ACC112 (cell line): ENCODE data around the gene NDUFB11.

Source experiments
- H2AFZ ChIP-seq: fragments of 200-600 bp; sonication (generic); one replicate; pipeline ENCODE4 v1.6.0; 2017; ENCODE audit warnings: antibody characterized with exemption, low read length; ENCODE audit not compliant: unreplicated experiment
- H3K27ac ChIP-seq: fragments of 200-600 bp; sonication (generic); 2 replicates; pipeline ENCODE4 v1.5.1; 2014; ENCODE audit warnings: low read depth, mild to moderate bottlenecking, antibody characterized with exemption, low read length, moderate library complexity
- H3K27me3 ChIP-seq: fragments of 200-600 bp; sonication (generic); 2 replicates; pipeline ENCODE4 v1.6.1; 2014; ENCODE audit warnings: mild to moderate bottlenecking, antibody characterized with exemption, low read length, moderate library complexity, mixed read lengths; ENCODE audit not compliant: insufficient read depth
- H3K36me3 ChIP-seq: fragments of 200-600 bp; sonication (generic); 2 replicates; pipeline ENCODE4 v1.6.1; 2016; ENCODE audit warnings: mild to moderate bottlenecking, antibody characterized with exemption, low read length, moderate library complexity, mixed read lengths; ENCODE audit not compliant: insufficient read depth
- H3K4me1 ChIP-seq: fragments of 200-600 bp; sonication (generic); one replicate; pipeline ENCODE4 v1.6.1; 2016; ENCODE audit warnings: low read length, mixed read lengths; ENCODE audit not compliant: insufficient read depth, unreplicated experiment, control insufficient read depth
- H3K4me3 ChIP-seq: fragments of 200-600 bp; sonication (generic); 2 replicates; pipeline ENCODE4 v1.5.1; 2014; ENCODE audit warnings: mild to moderate bottlenecking, low read depth, low read length
- H3K79me2 ChIP-seq: fragments of 200-600 bp; sonication (generic); one replicate; pipeline ENCODE4 v1.6.0; 2016; ENCODE audit warnings: low read length; ENCODE audit not compliant: control insufficient read depth, unreplicated experiment, insufficient read depth

NDUFB11 gene

DNA sequence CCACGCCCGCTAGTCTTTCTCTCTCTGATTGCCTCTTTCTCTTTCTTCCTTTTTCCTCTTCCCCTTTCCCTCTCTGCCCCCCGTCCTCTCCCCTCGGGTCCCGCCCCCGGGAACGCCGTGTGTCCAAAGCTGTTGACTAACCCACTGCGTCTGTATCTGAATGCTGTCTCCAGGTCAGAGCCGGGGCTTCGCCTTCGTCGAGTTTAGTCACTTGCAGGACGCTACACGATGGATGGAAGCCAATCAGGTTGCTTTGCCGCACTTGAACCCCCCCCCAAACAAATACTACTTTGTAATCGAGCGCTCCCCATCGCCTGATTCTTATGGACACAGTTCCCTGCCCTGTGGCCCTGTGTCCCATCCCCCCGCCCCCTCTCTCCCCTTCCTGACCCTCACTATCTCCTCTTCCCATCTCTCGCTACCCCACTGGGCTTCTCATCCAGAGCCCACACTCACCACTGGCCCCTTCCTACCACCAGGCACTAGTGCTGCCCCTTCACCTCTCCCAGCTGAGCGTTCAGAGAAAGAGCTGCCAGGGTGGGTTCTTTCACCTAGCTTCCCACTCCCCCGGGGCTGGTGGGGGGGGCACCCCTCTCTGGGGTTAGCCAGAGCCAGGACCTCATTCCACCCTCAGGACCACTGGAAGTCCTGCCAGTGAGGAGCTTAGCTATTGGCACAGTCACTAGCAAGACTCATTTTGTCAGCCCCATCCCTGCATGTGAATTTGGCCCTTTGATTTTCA, 30.5 kb upstream of the NDUFB11 start:
- H3K4me1 ChIP-seq = peaks cover 5% of the 10 kb centered on the region
- H3K79me2 ChIP-seq = no peaks in the 10 kb centered on the region
- no peaks in the 10 kb centered on the region for H3K36me3 ChIP-seq
- H2AFZ ChIP-seq = no peak overlapping the region
- no peaks in the 10 kb centered on the region for H3K27me3 ChIP-seq
- no peak overlapping the region for H3K27ac ChIP-seq
- H3K4me3 ChIP-seq = no peak overlapping the region

DNA sequence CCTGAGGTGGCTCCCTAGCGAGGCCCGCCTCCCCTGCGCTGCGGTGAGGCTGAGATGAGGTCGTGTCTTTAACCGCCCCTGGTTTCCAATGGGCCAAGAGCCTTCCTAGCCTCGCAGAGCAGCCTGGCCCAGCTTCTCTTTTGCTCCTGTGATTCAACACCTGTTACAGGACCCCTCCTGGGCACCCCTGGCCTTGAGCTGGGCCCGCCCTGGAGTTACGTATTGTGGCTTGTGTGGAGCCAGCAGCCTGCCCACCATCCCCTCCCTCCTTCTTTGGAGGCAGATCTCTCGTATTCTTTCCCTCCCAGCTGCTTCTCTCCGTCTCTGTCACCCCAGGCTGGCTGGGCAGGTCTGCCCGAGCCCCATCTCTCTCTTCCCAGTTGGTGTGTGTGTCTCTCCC, 29.9 kb upstream of the NDUFB11 start:
- Histone ChIP-seq H3K4me3 (no peak overlapping the region), H3K27me3 (no peaks in the 10 kb centered on the region), H2AFZ (no peak overlapping the region), H3K27ac (no peak overlapping the region), H3K36me3 (no peaks in the 10 kb centered on the region), H3K79me2 (no peaks in the 10 kb centered on the region), H3K4me1 (peaks cover 5% of the 10 kb centered on the region)

GRCh38 chrX:47172971-47173792, 28.7 kb upstream of the NDUFB11 start:
- H3K4me1 ChIP-seq = no peaks in the 10 kb centered on the region
- no peak overlapping the region for H2AFZ ChIP-seq
- no peak overlapping the region for H3K27ac ChIP-seq
- H3K79me2 ChIP-seq = peaks cover 4% of the 10 kb centered on the region
- no peaks in the 10 kb centered on the region for H3K36me3 ChIP-seq
- H3K27me3 ChIP-seq = no peaks in the 10 kb centered on the region
- H3K4me3 ChIP-seq = no peak overlapping the region

DNA sequence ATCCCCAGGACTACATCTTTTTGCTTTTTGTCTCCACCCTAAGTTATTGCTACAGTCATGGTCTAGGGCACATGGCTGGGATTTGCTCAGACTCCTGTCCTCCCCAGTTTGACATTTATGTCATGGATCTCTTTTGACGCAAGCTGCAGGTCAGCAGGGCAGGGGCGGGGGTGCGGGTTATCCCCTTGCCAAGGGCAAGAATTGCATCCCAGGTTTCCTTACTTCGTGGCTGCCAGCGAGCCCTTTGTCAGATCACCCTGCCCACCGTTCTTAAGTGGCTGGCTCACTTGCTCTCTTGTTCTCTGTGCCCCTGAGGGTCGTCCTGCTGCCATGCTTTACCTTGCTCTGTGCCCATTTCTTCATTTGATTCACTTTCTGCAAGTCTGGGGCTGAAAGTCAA, 28.0 kb upstream of the NDUFB11 start:
- no peak overlapping the region for H2AFZ ChIP-seq
- no peaks in the 10 kb centered on the region for H3K27me3 ChIP-seq
- no peaks in the 10 kb centered on the region for H3K4me1 ChIP-seq
- no peak overlapping the region for H3K4me3 ChIP-seq
- H3K79me2 ChIP-seq = peaks cover 7% of the 10 kb centered on the region
- H3K27ac ChIP-seq = no peak overlapping the region
- no peaks in the 10 kb centered on the region for H3K36me3 ChIP-seq

DNA sequence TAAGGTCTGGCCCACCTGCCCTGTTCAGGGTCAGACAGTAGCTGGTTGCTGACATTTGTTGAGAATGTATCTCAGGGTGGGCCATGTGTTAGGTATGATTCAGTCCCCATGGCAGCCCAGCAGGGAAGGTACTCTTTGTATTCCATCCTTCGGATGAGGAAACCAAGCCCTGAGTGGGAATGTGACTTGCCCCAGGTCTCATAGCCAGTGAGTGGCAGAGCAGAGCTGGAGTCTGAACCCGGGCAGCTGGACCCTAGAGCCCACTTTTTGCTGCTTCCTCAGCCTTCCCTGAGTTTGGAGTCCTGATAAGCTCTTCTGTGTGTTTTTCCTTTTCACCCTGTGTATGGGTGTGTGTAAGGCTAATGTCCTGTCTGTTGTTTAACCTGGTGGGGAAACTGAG, 27.5 kb upstream of the NDUFB11 start:
- H3K4me1 ChIP-seq = no peaks in the 10 kb centered on the region
- no peak overlapping the region for H3K27ac ChIP-seq
- H2AFZ ChIP-seq = no peak overlapping the region
- no peaks in the 10 kb centered on the region for H3K27me3 ChIP-seq
- H3K4me3 ChIP-seq = no peak overlapping the region
- H3K79me2 ChIP-seq = peaks cover 7% of the 10 kb centered on the region
- no peaks in the 10 kb centered on the region for H3K36me3 ChIP-seq

DNA sequence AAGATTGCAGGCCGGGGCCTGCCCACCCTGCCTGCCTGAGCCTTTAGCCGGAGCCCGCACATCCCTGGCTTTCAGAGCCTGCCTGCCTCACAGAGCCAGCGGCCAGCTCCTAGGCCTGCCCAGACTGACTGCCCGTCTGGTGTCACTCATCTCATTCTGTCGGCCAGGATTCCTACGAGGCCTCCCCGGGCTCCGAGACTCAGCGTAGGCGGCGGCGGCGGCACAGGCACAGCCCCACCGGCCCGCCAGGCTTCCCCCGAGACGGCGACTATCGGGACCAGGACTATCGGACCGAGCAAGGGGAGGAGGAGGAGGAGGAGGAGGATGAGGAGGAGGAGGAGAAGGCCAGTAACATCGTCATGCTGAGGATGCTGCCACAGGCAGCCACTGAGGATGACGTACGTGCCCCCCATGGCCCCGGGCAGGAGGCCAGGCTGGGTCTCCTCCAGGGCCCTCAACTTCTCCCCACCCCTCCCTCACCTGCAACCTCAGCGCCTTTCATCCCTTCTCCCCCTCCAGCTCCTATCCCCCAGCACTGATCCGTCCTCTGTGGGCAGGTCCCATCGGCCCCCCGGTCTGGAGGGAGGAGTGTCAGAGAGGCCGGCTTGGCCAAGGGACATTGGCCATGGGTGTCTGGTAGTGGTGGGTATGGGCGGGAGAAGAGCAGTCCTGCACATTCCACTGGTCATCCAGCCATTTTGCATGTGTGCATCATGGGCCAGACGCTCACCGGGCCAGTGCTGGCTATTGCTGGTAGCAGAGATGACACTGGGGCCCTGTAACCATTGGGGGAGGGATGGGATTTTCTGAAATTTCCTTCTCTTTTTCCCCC, 26.6 kb upstream of the NDUFB11 start:
- Histone ChIP-seq H3K27me3 (no peaks in the 10 kb centered on the region), H3K36me3 (no peaks in the 10 kb centered on the region), H3K4me1 (no peaks in the 10 kb centered on the region), H3K27ac (no peak overlapping the region), H2AFZ (no peak overlapping the region), H3K79me2 (peaks cover 7% of the 10 kb centered on the region), H3K4me3 (no peak overlapping the region)

DNA sequence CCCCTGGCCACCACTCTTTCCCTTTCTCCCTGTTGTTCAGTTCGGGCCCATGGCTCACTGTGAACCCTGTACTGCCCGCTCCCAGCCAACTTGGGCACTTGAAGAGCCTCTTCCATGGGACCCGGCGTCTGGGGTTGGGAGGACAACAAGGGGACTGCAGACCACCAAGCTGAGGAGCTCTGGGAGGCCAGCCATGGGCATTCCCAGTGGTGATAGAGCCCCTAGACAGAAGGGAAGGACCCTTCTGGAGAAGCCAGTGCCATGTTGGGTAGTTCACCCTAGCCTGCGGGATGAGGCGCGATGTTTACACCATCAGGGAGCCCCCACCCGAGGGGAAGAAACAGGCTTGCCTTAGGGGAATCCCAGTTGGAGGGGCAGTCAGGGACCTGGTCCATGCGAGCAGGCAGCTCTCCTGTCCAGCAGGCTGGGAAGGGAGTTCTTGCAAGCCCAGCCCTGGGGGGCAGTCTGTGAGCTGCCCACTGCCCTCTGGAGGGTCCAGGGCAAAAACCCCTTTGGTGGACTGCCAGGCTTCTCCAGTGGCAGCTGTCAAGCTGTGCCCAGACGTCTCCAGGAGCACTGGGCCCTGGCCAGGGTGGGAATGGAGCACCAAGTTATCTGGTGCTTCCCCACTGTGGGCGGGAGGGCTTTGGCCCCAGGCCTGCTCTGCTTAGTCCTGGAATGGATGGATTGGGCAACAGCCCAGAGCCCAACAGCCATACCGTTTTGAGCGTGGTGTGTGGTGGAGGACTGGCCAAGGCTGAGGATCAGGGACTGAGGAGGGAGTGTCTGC, 25.4 kb upstream of the NDUFB11 start:
- no peaks in the 10 kb centered on the region for H3K36me3 ChIP-seq

GRCh38 chrX:47169273-47169672, 24.8 kb upstream of the NDUFB11 start:
- no peak overlapping the region for H3K4me3 ChIP-seq
- H3K27ac ChIP-seq = no peak overlapping the region
- no peaks in the 10 kb centered on the region for H3K4me1 ChIP-seq
- H3K36me3 ChIP-seq = no peaks in the 10 kb centered on the region
- peaks cover 16% of the 10 kb centered on the region for H3K79me2 ChIP-seq
- no peak overlapping the region for H2AFZ ChIP-seq
- H3K27me3 ChIP-seq = no peaks in the 10 kb centered on the region

More for the DNA sequence above, 25.4 kb upstream of the NDUFB11 start:
- Histone ChIP-seq H3K27ac (no peak overlapping the region), H3K4me3 (no peak overlapping the region), H2AFZ (no peak overlapping the region), H3K27me3 (no peaks in the 10 kb centered on the region), H3K79me2 (peaks cover 10% of the 10 kb centered on the region), H3K4me1 (no peaks in the 10 kb centered on the region)

GRCh38 chrX:47168495-47169073, 24.1 kb upstream of the NDUFB11 start:
- Histone ChIP-seq H3K4me3 (no peak overlapping the region), H3K27ac (no peak overlapping the region), H3K27me3 (no peaks in the 10 kb centered on the region), H2AFZ (no peak overlapping the region), H3K4me1 (no peaks in the 10 kb centered on the region), H3K79me2 (peaks cover 19% of the 10 kb centered on the region), H3K36me3 (no peaks in the 10 kb centered on the region)

- Histone ChIP-seq H3K4me3 (no peak overlapping the region), H3K36me3 (no peaks in the 10 kb centered on the region), H3K27ac (no peak overlapping the region), H3K27me3 (no peaks in the 10 kb centered on the region), H3K4me1 (no peaks in the 10 kb centered on the region), H2AFZ (no peak overlapping the region), H3K79me2 (peaks cover 38% of the 10 kb centered on the region)
Measured at GRCh38 chrX:47166126-47166525, 21.6 kb upstream of the NDUFB11 start.
